Heart left ventricle (tissue), 16 donors: ENCODE measurements around the gene ZNHIT3. TPM values are rescaled to one million over a fixed set of nuclear protein-coding genes. Genes with fewer than 3 reads are reported as not detected.
"Not testable (repeated sequence)": the region's sequence is repeated elsewhere in the genome, so short reads cannot be mapped to it uniquely, and the experiment has no call there.

Experiments used
- ATAC-seq, 4 donors: fragments of 200-7000 bp; cut with Tn5 transposase; one replicate each; pipeline ENCODE4 v1.9.1; 2020 to 2022; ENCODE audit warnings: moderate library complexity in 4 of 4, mild to moderate bottlenecking in 3 of 4, moderate number of reproducible peaks in 1 of 4
- DNase-seq, 5 donors: peaks; one replicate each; pipeline ENCODE4 v3.0.0-alpha.2; 2020
- H3K27ac ChIP-seq, 12 donors: fragments of 200-600 bp; sonication (generic) in 4 of 12; one replicate each; pipeline versions ENCODE4 v1.5.0 to v1.8.0; 2016 to 2022; ENCODE audit warnings: mild to moderate bottlenecking in 2 of 12
- H3K27me3 ChIP-seq, 9 donors: fragments of 200-600 bp; sonication (generic) in 2 of 9; one replicate each; pipeline versions ENCODE4 v1.5.1 to v1.8.0; 2016 to 2022; ENCODE audit warnings: mild to moderate bottlenecking in 3 of 9
- H3K36me3 ChIP-seq, 9 donors: fragments of 200-600 bp; sonication (generic) in 2 of 9; one replicate each; pipeline versions ENCODE4 v1.5.0 to v1.8.0; 2018 to 2022; ENCODE audit warnings: mild to moderate bottlenecking in 2 of 9
- H3K4me1 ChIP-seq, 12 donors: fragments of 200-600 bp; sonication (generic) in 4 of 12; one replicate each; pipeline versions ENCODE4 v1.5.0 to v1.8.0; 2016 to 2022; ENCODE audit warnings: mild to moderate bottlenecking in 3 of 12
- H3K4me3 ChIP-seq, 12 donors: fragments of 200-600 bp; sonication (generic) in 4 of 12; one replicate each; pipeline versions ENCODE4 v1.5.0 to v1.8.0; 2017 to 2022; ENCODE audit warnings: mild to moderate bottlenecking in 9 of 12, moderate library complexity in 4 of 12
- H3K9me3 ChIP-seq, 12 donors: fragments of 200-600 bp; sonication (generic) in 4 of 12; one replicate each; pipeline versions ENCODE4 v1.5.0 to v1.8.0; 2016 to 2022; ENCODE audit warnings: mild to moderate bottlenecking in 1 of 12
- CTCF ChIP-seq, 12 donors: fragments of 200-600 bp; sonication (generic) in 4 of 12; IDR thresholded peaks; one replicate each; pipeline versions ENCODE4 v1.5.0 to v1.8.0; 2018 to 2022; ENCODE audit warnings: antibody characterized with exemption in 12 of 12, mild to moderate bottlenecking in 5 of 12
- POLR2A ChIP-seq, 2 donors: fragments of 450-650 bp; IDR thresholded peaks; one replicate each; pipeline ENCODE4 v1.6.1; 2017; ENCODE audit warnings: antibody characterized with exemption in 2 of 2, mild to moderate bottlenecking in 2 of 2, moderate library complexity in 2 of 2
- WGBS, 4 donors: extraction: QIAGEN DNeasy Blood & Tissue Kit in 2 of 4; methylation state at CpG; one replicate each; pipeline versions ENCODE4 v1.1.5 to v1.1.7; 2013 to 2018; 5-methylcytosine and 5-hydroxymethylcytosine counted together
- intact Hi-C, 10 donors: fragments of 100-400 bp; cut with DNase I; formaldehyde crosslinking; loops; one replicate each; pipeline versions ENCODE4 v1.11.1 to v1.14.2; 2022
- polyA plus RNA-seq, 2 donors: library from polyadenylated mRNA; stranded (reverse); fragments of 200-250 nt; gene quantifications; one replicate each; pipeline ENCODE4 v1.2.3, GENCODE V29; 2013
- total RNA-seq, 9 donors: library from RNA; depleted of rRNA in 2 of 9; stranded (reverse); fragments of >200 nt in 2 of 9; fragmentation: NEBNext Ultra II Directional in 3 of 9; extraction: Animal tissue kit (Norgen Biotek cat#: 25700) in 3 of 9; gene quantifications; one replicate each; pipeline versions ENCODE4 v1.1.0 to v1.2.4, GENCODE V29; 2016 to 2023
- donor health status: ischemic (EF 13 %, LVEDD 7.1; RV severe dilation, severe dysfunction).
- donor health status: healthy with polysubstance abuse.
- donor health status: DM: no; HTN: yes; CAD: no.
- donor health status: DM: no; HTN: no; CAD: no.
- donor health status: ischemic (EF 25% LVEDD 6.9; RV normal size, moderate dysfunction).
- donor health status: ischemic (EF 25% LVEDD 5.7; RV mildly dilated, moderate dysfunction).
- donor health status: healthy.
- donor health status: DM: yes; HTN: yes; CAD: no.
- donor health status: ischemic (EF 35%, LVEDD 5.7; RV mildly dilated, moderate dysfunction).
- donor health status: nonischemic (EF 11% LVEDD 7.7; RV severe dilation, severe dysfunction).
- donor health status: DM: yes; HTN: yes; CAD: no.
- donor health status: PGD.
- donor health status: ischemic (EF 29% LVEDD 5.4; RV normal size, mild dysfunction).
- donor health status: nonischemic (EF 23%, LVEDD 6.1; RV moderate dilation, normal function).

The ZNHIT3 gene
- total and polyA plus RNA-seq, 11 donors = 14.8 to 41.2 (median 23.1) TPM

- intact Hi-C loops = no loop called here
- no peaks in the 10 kb centered on the region for H3K9me3 ChIP-seq
- WGBS, 4 donors = 76 to 89% (median 84%) methylated on average over 5 to 6 of the region's 6 CpGs
- H3K4me1 ChIP-seq = peaks cover 0 to 16% (median 2%) of the 10 kb centered on the region in 12 donors
- peaks cover 0 to 95% (median 47%) of the 10 kb centered on the region in 9 donors for H3K36me3 ChIP-seq
- ATAC-seq (no peak), DNase-seq (no peak)
- TF ChIP-seq CTCF (IDR thresholded peaks at IDR 0.05) (no peak), POLR2A (IDR thresholded peaks at IDR 0.05) (no peak)
- no peaks in the 10 kb centered on the region for H3K27me3 ChIP-seq
- no peak overlapping the region for H3K4me3 ChIP-seq
- no peak overlapping the region for H3K27ac ChIP-seq
These were observed 19.9 kb downstream of the ZNHIT3 start for GRCh38 chr17:36506249-36506826.

- H3K4me3 ChIP-seq = no peak overlapping the region
- DNase-seq = no peak
- H3K27me3 ChIP-seq = no peaks in the 10 kb centered on the region
- H3K4me1 ChIP-seq = peaks cover 0 to 16% (median 2%) of the 10 kb centered on the region in 12 donors
- TF ChIP-seq POLR2A (IDR thresholded peaks at IDR 0.05) (no peak), CTCF (IDR thresholded peaks at IDR 0.05) (no peak)
- peaks cover 0 to 95% (median 47%) of the 10 kb centered on the region in 9 donors for H3K36me3 ChIP-seq
- H3K27ac ChIP-seq = no peak overlapping the region
- no peak for ATAC-seq
- 91 to 97% (median 96%) methylated on average over 10 to 11 of the region's 11 CpGs for WGBS, 4 donors
- H3K9me3 ChIP-seq = no peaks in the 10 kb centered on the region
- intact Hi-C loops = no loop called here
These were observed 20.4 kb downstream of the ZNHIT3 start for GRCh38 chr17:36506831-36507230.

DNA sequence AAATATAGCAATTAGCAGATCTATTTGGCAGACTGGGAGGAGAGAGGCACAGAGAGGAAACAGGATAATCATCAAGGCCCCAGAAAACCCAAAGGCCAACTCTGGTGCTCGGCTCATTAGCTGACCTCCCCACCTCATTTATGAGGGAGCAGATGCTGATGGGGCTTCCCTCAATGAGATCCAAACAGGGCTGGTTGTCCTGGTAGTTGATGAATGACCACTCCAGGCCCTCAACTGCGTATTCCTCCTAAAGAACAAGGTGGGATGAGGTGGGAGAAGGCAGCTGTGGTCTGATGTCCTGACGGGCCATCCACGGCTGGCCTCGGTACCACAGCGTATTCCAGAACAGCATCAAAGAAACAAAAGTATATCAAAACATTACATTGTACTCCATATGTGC lies 20.8 kb downstream of the ZNHIT3 start:
- ATAC-seq (no peak), DNase-seq (no peak)
- Histone ChIP-seq H3K36me3 (peaks cover 0 to 90% (median 47%) of the 10 kb centered on the region in 9 donors), H3K27me3 (no peaks in the 10 kb centered on the region), H3K4me1 (peaks cover 0 to 16% (median 2%) of the 10 kb centered on the region in 12 donors), H3K9me3 (no peaks in the 10 kb centered on the region), H3K4me3 (no peak overlapping the region), H3K27ac (no peak overlapping the region)
- intact Hi-C loops = no loop called here
- WGBS, 4 donors = 89 to 97% (median 95%) methylated on average over 6 of the region's 6 CpGs
- no peak for TF ChIP-seq CTCF (IDR thresholded peaks at IDR 0.05)
- TF ChIP-seq POLR2A (IDR thresholded peaks at IDR 0.05) = no peak

- H3K9me3 ChIP-seq, H3K27ac ChIP-seq, ATAC-seq, DNase-seq, intact Hi-C loops, H3K27me3 ChIP-seq, H3K4me3 ChIP-seq: not testable (repeated sequence)
- 88 to 100% (median 93%) methylated on average over 2 of the region's 2 CpGs for WGBS, 4 donors
- H3K36me3 ChIP-seq = peaks cover 0 to 81% (median 43%) of the 10 kb centered on the region in 9 donors
- H3K4me1 ChIP-seq = peaks cover 0 to 12% (median 2%) of the 10 kb centered on the region in 12 donors
These were observed 22.0 kb downstream of the ZNHIT3 start for GRCh38 chr17:36508439-36508838.
